Measurements from ENCODE around the gene IFNL4. TPM values are rescaled to one million over a fixed set of nuclear protein-coding genes. Genes with fewer than 3 reads are reported as not detected.

The IFNL4 gene
- total and polyA plus RNA-seq, 9 of the 15 experiments (the other 6 are each of a cell fraction or from before 2014, with no cell fraction given): not detected

DNA sequence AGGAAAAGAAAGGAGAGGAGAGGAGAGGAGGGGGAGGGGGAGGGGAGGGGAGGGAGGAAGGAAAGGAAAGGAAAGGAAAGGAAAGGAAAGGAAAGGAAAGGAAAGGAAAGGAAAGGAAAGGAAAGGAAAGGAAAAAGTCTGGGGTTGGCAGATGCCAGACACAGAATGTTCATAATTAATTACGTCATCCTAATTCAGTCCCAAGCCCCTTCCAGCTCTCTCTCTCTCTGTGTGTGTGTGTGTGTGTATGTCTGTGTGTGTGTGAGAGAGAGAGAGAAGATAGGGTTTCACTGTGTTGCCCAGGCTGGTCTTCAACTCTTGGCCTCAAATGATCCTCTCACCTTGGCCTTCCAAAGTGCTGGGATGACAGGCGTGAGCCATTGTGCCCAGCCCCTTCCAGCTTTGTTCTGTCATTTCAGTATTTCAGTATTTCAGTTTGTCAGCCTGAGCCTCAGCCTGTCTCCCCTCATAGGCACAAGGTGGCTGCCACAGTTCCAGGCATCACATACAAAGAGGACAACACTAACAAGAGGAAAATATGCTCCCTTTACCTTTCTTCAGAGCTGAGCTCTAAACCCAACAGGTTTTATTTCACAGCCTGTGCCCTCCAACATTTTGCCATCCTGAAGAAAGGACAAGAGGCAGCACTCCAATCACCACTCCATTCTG lies 18.4 kb downstream of the IFNL4 start (continued):
- TF ChIP-seq HDAC1 (IDR thresholded peaks at IDR 0.05) (no peak), ZNF778 (CRISPR knock-in tag; IDR thresholded peaks at IDR 0.05) (no peak), ATF7 (IDR thresholded peaks at IDR 0.05) (peak; percentile 62; the same call in 1 of the 2 replicates), SMARCA5 (IDR thresholded peaks at IDR 0.05) (peak; percentile 54; the same call in 1 of the 2 replicates), MEIS2 (IDR thresholded peaks at IDR 0.05; ENCODE audit: partially characterized antibody) (no peak), IFI16 (CRISPR knock-in tag; IDR thresholded peaks at IDR 0.05) (no peak), HLTF (IDR thresholded peaks at IDR 0.05) (0 out of 2 replicates have a peak, but pooled peaks have one; percentile 47)
- TF ChIP-seq, protein P1, sequence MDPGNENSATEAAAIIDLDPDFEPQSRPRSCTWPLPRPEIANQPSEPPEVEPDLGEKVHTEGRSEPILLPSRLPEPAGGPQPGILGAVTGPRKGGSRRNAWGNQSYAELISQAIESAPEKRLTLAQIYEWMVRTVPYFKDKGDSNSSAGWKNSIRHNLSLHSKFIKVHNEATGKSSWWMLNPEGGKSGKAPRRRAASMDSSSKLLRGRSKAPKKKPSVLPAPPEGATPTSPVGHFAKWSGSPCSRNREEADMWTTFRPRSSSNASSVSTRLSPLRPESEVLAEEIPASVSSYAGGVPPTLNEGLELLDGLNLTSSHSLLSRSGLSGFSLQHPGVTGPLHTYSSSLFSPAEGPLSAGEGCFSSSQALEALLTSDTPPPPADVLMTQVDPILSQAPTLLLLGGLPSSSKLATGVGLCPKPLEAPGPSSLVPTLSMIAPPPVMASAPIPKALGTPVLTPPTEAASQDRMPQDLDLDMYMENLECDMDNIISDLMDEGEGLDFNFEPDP (CRISPR knock-in tag; IDR thresholded peaks at IDR 0.05): no peak
- TF ChIP-seq, protein P2, sequence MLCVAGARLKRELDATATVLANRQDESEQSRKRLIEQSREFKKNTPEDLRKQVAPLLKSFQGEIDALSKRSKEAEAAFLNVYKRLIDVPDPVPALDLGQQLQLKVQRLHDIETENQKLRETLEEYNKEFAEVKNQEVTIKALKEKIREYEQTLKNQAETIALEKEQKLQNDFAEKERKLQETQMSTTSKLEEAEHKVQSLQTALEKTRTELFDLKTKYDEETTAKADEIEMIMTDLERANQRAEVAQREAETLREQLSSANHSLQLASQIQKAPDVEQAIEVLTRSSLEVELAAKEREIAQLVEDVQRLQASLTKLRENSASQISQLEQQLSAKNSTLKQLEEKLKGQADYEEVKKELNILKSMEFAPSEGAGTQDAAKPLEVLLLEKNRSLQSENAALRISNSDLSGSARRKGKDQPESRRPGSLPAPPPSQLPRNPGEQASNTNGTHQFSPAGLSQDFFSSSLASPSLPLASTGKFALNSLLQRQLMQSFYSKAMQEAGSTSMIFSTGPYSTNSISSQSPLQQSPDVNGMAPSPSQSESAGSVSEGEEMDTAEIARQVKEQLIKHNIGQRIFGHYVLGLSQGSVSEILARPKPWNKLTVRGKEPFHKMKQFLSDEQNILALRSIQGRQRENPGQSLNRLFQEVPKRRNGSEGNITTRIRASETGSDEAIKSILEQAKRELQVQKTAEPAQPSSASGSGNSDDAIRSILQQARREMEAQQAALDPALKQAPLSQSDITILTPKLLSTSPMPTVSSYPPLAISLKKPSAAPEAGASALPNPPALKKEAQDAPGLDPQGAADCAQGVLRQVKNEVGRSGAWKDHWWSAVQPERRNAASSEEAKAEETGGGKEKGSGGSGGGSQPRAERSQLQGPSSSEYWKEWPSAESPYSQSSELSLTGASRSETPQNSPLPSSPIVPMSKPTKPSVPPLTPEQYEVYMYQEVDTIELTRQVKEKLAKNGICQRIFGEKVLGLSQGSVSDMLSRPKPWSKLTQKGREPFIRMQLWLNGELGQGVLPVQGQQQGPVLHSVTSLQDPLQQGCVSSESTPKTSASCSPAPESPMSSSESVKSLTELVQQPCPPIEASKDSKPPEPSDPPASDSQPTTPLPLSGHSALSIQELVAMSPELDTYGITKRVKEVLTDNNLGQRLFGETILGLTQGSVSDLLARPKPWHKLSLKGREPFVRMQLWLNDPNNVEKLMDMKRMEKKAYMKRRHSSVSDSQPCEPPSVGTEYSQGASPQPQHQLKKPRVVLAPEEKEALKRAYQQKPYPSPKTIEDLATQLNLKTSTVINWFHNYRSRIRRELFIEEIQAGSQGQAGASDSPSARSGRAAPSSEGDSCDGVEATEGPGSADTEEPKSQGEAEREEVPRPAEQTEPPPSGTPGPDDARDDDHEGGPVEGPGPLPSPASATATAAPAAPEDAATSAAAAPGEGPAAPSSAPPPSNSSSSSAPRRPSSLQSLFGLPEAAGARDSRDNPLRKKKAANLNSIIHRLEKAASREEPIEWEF (CRISPR knock-in tag; IDR thresholded peaks at IDR 0.05): no peak
- TF ChIP-seq, protein P3, sequence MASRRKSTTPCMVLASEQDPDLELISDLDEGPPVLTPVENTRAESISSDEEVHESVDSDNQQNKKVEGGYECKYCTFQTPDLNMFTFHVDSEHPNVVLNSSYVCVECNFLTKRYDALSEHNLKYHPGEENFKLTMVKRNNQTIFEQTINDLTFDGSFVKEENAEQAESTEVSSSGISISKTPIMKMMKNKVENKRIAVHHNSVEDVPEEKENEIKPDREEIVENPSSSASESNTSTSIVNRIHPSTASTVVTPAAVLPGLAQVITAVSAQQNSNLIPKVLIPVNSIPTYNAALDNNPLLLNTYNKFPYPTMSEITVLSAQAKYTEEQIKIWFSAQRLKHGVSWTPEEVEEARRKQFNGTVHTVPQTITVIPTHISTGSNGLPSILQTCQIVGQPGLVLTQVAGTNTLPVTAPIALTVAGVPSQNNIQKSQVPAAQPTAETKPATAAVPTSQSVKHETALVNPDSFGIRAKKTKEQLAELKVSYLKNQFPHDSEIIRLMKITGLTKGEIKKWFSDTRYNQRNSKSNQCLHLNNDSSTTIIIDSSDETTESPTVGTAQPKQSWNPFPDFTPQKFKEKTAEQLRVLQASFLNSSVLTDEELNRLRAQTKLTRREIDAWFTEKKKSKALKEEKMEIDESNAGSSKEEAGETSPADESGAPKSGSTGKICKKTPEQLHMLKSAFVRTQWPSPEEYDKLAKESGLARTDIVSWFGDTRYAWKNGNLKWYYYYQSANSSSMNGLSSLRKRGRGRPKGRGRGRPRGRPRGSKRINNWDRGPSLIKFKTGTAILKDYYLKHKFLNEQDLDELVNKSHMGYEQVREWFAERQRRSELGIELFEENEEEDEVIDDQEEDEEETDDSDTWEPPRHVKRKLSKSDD (conservative IDR thresholded peaks at IDR 0.05; ENCODE audit: low read length): no peak
- TF ChIP-seq, protein P4, sequence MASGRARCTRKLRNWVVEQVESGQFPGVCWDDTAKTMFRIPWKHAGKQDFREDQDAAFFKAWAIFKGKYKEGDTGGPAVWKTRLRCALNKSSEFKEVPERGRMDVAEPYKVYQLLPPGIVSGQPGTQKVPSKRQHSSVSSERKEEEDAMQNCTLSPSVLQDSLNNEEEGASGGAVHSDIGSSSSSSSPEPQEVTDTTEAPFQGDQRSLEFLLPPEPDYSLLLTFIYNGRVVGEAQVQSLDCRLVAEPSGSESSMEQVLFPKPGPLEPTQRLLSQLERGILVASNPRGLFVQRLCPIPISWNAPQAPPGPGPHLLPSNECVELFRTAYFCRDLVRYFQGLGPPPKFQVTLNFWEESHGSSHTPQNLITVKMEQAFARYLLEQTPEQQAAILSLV (tag; IDR thresholded peaks at IDR 0.05): no peak

All from K562 (cell line).